IMR-90 (cell line): ENCODE results near the gene MCUB. TPM values are rescaled to one million over a fixed set of nuclear protein-coding genes. Genes with fewer than 3 reads are reported as not detected.
"Not testable (repeated sequence)": the region's sequence is repeated elsewhere in the genome, so short reads cannot be mapped to it uniquely, and the experiment has no call there.

Source experiments
- ATAC-seq: fragments of 200-7000 bp; cut with Tn5 transposase; 2 replicates; pipeline ENCODE4 v1.9.1; 2020; ENCODE audit warnings: low read depth, mild to moderate bottlenecking, moderate library complexity
- BruUV-seq: library from RNA; stranded (reverse); fragments of 400-500 nt; replicated peaks from 2 replicates; lab custom pipeline; 2021; lab: Mats Ljungman, UMichigan
- CTCF ChIA-PET: fragments of 300-600 bp; formaldehyde crosslinking; extraction: SDS; loops from one replicate; lab custom pipeline; 2021; ENCODE audit warnings: antibody characterized with exemption; lab: Yijun Ruan, JAX
- POLR2A ChIA-PET: fragments of 300-600 bp; sonication (Branson Sonifier 250); formaldehyde crosslinking; loops from one replicate; lab custom pipeline; 2022; ENCODE audit warnings: antibody characterized with exemption; ENCODE audit not compliant: unreplicated experiment; lab: Charles Lee
- DNase-seq: peaks from one replicate; pipeline ENCODE4 v3.0.0; 2013
- H2AFZ ChIP-seq: replicated peaks from 2 replicates; pipeline ENCODE3; 2013; ENCODE audit warnings: low read length, mild to moderate bottlenecking; ENCODE audit not compliant: poor library complexity
- H2AK5ac ChIP-seq: 2 replicates; pipeline ENCODE4 v1.6.1; 2013; ENCODE audit warnings: low read depth, low read length, inconsistent platforms
- H2AK9ac ChIP-seq: replicated peaks from 2 replicates; pipeline ENCODE3; 2013; ENCODE audit warnings: mild to moderate bottlenecking, low read depth, low read length, moderate library complexity; ENCODE audit not compliant: poor library complexity
- H2BK120ac ChIP-seq: 2 replicates; pipeline ENCODE4 v1.6.1; 2013; ENCODE audit warnings: low read depth, low read length, inconsistent platforms
- H2BK15ac ChIP-seq: 3 replicates; pipeline ENCODE4 v1.6.1; 2013; ENCODE audit warnings: low read depth, low read length, inconsistent platforms
- H2BK20ac ChIP-seq: 2 replicates; pipeline ENCODE4 v1.6.1; 2013; ENCODE audit warnings: low read depth, mild to moderate bottlenecking, inconsistent platforms, low read length, moderate library complexity
- H2BK5ac ChIP-seq: 2 replicates; pipeline ENCODE4 v1.6.1; 2013; ENCODE audit warnings: mild to moderate bottlenecking, low read depth, low read length, inconsistent platforms; ENCODE audit not compliant: poor library complexity, severe bottlenecking
- H3K14ac ChIP-seq: replicated peaks from 2 replicates; pipeline ENCODE4 v1.6.1; 2013; ENCODE audit warnings: low read depth, low read length, inconsistent platforms
- H3K18ac ChIP-seq: 2 replicates; pipeline ENCODE4 v1.6.1; 2013; ENCODE audit warnings: low read depth, low read length, control low read depth
- H3K23ac ChIP-seq: 2 replicates; pipeline ENCODE4 v1.6.1; 2013; ENCODE audit warnings: low read depth, low read length, inconsistent platforms
- H3K27ac ChIP-seq: 2 replicates; pipeline ENCODE4 v1.5.1; 2013; ENCODE audit warnings: mild to moderate bottlenecking, control low read depth, low read length; ENCODE audit not compliant: insufficient read depth
- H3K27me3 ChIP-seq: 2 replicates; pipeline ENCODE4 v1.6.1; 2013; ENCODE audit warnings: low read length; ENCODE audit not compliant: control insufficient read depth, insufficient read depth
- H3K36me3 ChIP-seq: 2 replicates; pipeline ENCODE4 v1.6.1; 2013; ENCODE audit warnings: low read length, mixed read lengths; ENCODE audit not compliant: control insufficient read depth, insufficient read depth
- H3K4ac ChIP-seq: 2 replicates; pipeline ENCODE4 v1.6.1; 2013; ENCODE audit warnings: low read depth, low read length, inconsistent platforms
- H3K4me1 ChIP-seq: 2 replicates; pipeline ENCODE4 v1.6.1; 2013; ENCODE audit warnings: low read length, mixed read lengths; ENCODE audit not compliant: control insufficient read depth, insufficient read depth
- H3K4me2 ChIP-seq: 2 replicates; pipeline ENCODE4 v1.6.1; 2013; ENCODE audit warnings: low read depth, mild to moderate bottlenecking, control low read depth, low read length, moderate library complexity
- H3K4me3 ChIP-seq: 2 replicates; pipeline ENCODE4 v1.5.1; 2013; ENCODE audit warnings: low read depth, mild to moderate bottlenecking, control low read depth, low read length, moderate library complexity; ENCODE audit not compliant: insufficient read depth
- H3K56ac ChIP-seq: 2 replicates; pipeline ENCODE4 v1.6.1; 2013; ENCODE audit warnings: low read length, inconsistent platforms; ENCODE audit not compliant: insufficient read depth; ENCODE audit errors: extremely low read depth
- H3K79me1 ChIP-seq, 2 experiments: 2 replicates each; pipeline ENCODE4 v1.6.1; 2013; ENCODE audit warnings: low read length in 2 of 2, inconsistent platforms in 1 of 2, low read depth in 1 of 2
- H3K9ac ChIP-seq: 2 replicates; pipeline ENCODE4 v1.6.1; 2013; ENCODE audit warnings: low read depth, low read length, control low read depth
- H3K9me1 ChIP-seq: 2 replicates; pipeline ENCODE4 v1.6.1; 2013; ENCODE audit warnings: low read length, inconsistent platforms; ENCODE audit not compliant: insufficient read depth
- H3K9me3 ChIP-seq: 2 replicates; pipeline ENCODE4 v1.6.1; 2013; ENCODE audit warnings: low read length; ENCODE audit not compliant: control insufficient read depth, insufficient read depth
- H4K20me1 ChIP-seq: 2 replicates; pipeline ENCODE4 v1.6.1; 2013; ENCODE audit warnings: low read length, inconsistent platforms; ENCODE audit not compliant: insufficient read depth
- H4K5ac ChIP-seq: 2 replicates; pipeline ENCODE4 v1.6.1; 2013; ENCODE audit warnings: mild to moderate bottlenecking, low read depth, low read length, control low read depth
- H4K8ac ChIP-seq, 2 experiments: 2 replicates each; pipeline ENCODE4 v1.6.1; 2013; ENCODE audit warnings: low read depth in 2 of 2, low read length in 2 of 2, control low read depth in 1 of 2, inconsistent platforms in 1 of 2
- H4K91ac ChIP-seq: 2 replicates; pipeline ENCODE4 v1.6.1; 2013; ENCODE audit warnings: low read depth, low read length, inconsistent platforms; ENCODE audit not compliant: insufficient read depth
- WGBS, 2 experiments: methylation state at CpG; one replicate each; pipeline versions ENCODE4 v1.1.5 to v1.1.7; 2013; ENCODE audit warnings: missing lambda C conversion rate in 2 of 2; ENCODE audit not compliant: insufficient read length in 1 of 2; ENCODE audit errors: extremely low coverage in 2 of 2; 5-methylcytosine and 5-hydroxymethylcytosine counted together
- dilution Hi-C: fragments of 300-500 bp; cut with HindIII; formaldehyde crosslinking; loops from one replicate; pipeline ENCODE4 v1.14.3; 2018; ENCODE audit warnings: low sequenced_read_pairs; ENCODE audit not compliant: unreplicated experiment
- in situ Hi-C: fragments of 300-500 bp; cut with MboI; formaldehyde crosslinking; loops from 3 replicates; pipeline ENCODE4 v1.14.3; 2019; ENCODE audit warnings: low sequenced_read_pairs, inconsistent platforms, mixed read lengths
- intact Hi-C: fragments of 100-400 bp; cut with micrococcal nuclease; formaldehyde crosslinking; loops from 2 replicates; pipeline ENCODE4 v1.10.0; 2022
- polyA plus RNA-seq, 3 experiments: library from polyadenylated mRNA; depleted of rRNA; stranded (reverse); fragments of >200 nt; gene quantifications; 2 replicates each; pipeline ENCODE4 v1.2.3, GENCODE V29; 2012; ENCODE audit warnings: low replicate concordance in 1 of 3
- total RNA-seq: library from RNA; depleted of rRNA; stranded (reverse); fragments of >200 nt; gene quantifications from 2 replicates; pipeline ENCODE4 v1.2.3, GENCODE V29; 2012

The MCUB gene
- total and polyA plus RNA-seq, 2 of the 4 experiments (the other 2 are of a cell fraction), result 18.5 to 20.4 TPM

DNA sequence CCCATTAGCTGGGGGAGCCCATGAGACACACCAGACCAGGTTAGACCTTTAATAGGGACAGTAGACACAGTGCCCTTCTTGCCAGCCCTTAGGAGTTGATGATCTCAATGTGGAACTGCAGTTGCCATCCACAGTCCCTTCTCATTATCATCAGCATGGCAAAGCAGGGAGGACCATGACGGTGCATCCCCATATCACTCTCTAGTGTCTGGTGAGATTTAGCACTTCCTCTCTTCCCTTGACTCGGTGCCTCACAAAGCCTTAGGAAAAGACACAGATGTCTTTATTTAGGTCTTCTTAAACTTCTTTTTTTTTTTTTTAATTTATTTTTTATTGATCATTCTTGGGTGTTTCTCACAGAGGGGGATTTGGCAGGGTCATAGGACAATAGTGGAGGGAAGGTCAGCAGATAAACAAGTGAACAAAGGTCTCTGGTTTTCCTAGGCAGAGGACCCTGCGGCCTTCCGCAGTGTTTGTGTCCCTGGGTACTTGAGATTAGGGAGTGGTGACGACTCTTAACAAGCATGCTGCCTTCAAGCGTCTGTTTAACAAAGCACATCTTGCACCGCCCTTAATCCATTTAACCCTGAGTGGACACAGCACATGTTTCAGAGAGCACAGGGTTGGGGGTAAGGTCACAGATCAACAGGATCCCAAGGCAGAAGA, 36.5 kb downstream of the MCUB start:
- H2BK20ac ChIP-seq, H2AK5ac ChIP-seq, H3K4ac ChIP-seq, H3K27me3 ChIP-seq, H3K27ac ChIP-seq, intact Hi-C loops, H4K5ac ChIP-seq, in situ Hi-C loops, H3K79me1 ChIP-seq, H2BK120ac ChIP-seq, H3K23ac ChIP-seq, H2BK15ac ChIP-seq, H3K9me3 ChIP-seq, H3K4me1 ChIP-seq, H2AFZ ChIP-seq, H4K8ac ChIP-seq, ATAC-seq, H4K91ac ChIP-seq, H3K4me2 ChIP-seq, dilution Hi-C loops, H3K9me1 ChIP-seq, CTCF ChIA-PET, H2BK5ac ChIP-seq, H2AK9ac ChIP-seq, H3K9ac ChIP-seq, H3K18ac ChIP-seq, BruUV-seq, H3K14ac ChIP-seq, H4K20me1 ChIP-seq, POLR2A ChIA-PET, H3K4me3 ChIP-seq, H3K56ac ChIP-seq, DNase-seq, H3K36me3 ChIP-seq: not testable (repeated sequence)
- no CpG with 5 or more reads among the region's 7 CpGs for WGBS, 2 experiments
